Endothelial cell of umbilical vein (primary cell): ENCODE measurements around the gene KDM4C. TPM values are rescaled to one million over a fixed set of nuclear protein-coding genes. Genes with fewer than 3 reads are reported as not detected.

Experiments used
- BruUV-seq: library from RNA; stranded (reverse); fragments of 400-500 nt; replicated peaks from 2 replicates; lab custom pipeline; 2021; lab: Mats Ljungman, UMichigan
- CTCF ChIA-PET: fragments of 300-600, 350-600 bp; sonication (Branson Sonifier 250); formaldehyde crosslinking; loops from one replicate; lab custom pipeline; 2021; ENCODE audit warnings: antibody characterized with exemption, inconsistent platforms; lab: Charles Lee
- POLR2A ChIA-PET: fragments of 300-600, 350-600 bp; sonication (Branson Sonifier 250); formaldehyde crosslinking; loops from one replicate; lab custom pipeline; 2021; ENCODE audit warnings: antibody characterized with exemption, inconsistent platforms; lab: Charles Lee
- DNase-seq: peaks from one replicate; pipeline ENCODE4 v3.0.0-alpha.2; 2011; ENCODE audit warnings: low read depth, low spot score
- FAIRE-seq: peaks from 2 replicates; lab custom pipeline; 2011; peaks lifted over from hg19 to GRCh38; lab: Jason Lieb, UNC
- H2AFZ ChIP-seq: 2 replicates; pipeline ENCODE4 v1.6.0; 2012; ENCODE audit warnings: low read depth, low read length, control low read depth, inconsistent platforms
- H3K27ac ChIP-seq: 2 replicates; pipeline ENCODE4 v1.5.1; 2011; ENCODE audit warnings: low read depth, mild to moderate bottlenecking, control low read depth, low read length, moderate library complexity; ENCODE audit not compliant: insufficient read depth
- H3K27me3 ChIP-seq, 2 experiments: 2 replicates each; pipeline versions ENCODE4 v1.6.0 to v1.6.1; 2011; ENCODE audit warnings: low read length in 2 of 2, mixed read lengths in 1 of 2; ENCODE audit not compliant: control insufficient read depth in 2 of 2, insufficient read depth in 2 of 2
- H3K36me3 ChIP-seq, 2 experiments: 2 replicates in 1 of 2; 3 replicates in 1 of 2; pipeline ENCODE4 v1.5.1; 2011; ENCODE audit warnings: low read length in 2 of 2, mild to moderate bottlenecking in 1 of 2, moderate library complexity in 1 of 2; ENCODE audit not compliant: control insufficient read depth in 2 of 2, insufficient read depth in 2 of 2; ENCODE audit errors: extremely low read depth in 1 of 2
- H3K4me1 ChIP-seq: 3 replicates; pipeline ENCODE4 v1.5.1; 2011; ENCODE audit warnings: mild to moderate bottlenecking, low read length; ENCODE audit not compliant: control insufficient read depth, insufficient read depth; ENCODE audit errors: extremely low read depth
- H3K4me2 ChIP-seq: 2 replicates; pipeline ENCODE4 v1.6.1; 2011; ENCODE audit warnings: low read length, control low read depth, mixed read lengths; ENCODE audit not compliant: insufficient read depth
- H3K4me3 ChIP-seq, 3 experiments: fragments of 200-600 bp in 1 of 3; sonication (generic), shearing (Covaris generic) in 1 of 3; replicated peaks in 1 of 3; 2 replicates each; pipeline ENCODE4 v1.5.1; 2011 to 2016; ENCODE audit warnings: control low read depth in 3 of 3, low read length in 3 of 3, mild to moderate bottlenecking in 2 of 3, inconsistent platforms in 1 of 3, low read depth in 1 of 3, moderate library complexity in 1 of 3; ENCODE audit not compliant: insufficient read depth in 1 of 3
- H3K79me2 ChIP-seq: 2 replicates; pipeline ENCODE4 v1.6.0; 2012; ENCODE audit warnings: low read length, inconsistent platforms; ENCODE audit not compliant: control insufficient read depth, insufficient read depth
- H3K9ac ChIP-seq: replicated peaks from 2 replicates; pipeline ENCODE3; 2011; ENCODE audit warnings: low read length, control low read depth; ENCODE audit not compliant: insufficient read depth; ENCODE audit errors: extremely low read depth
- H3K9me1 ChIP-seq: replicated peaks from 3 replicates; pipeline ENCODE4 v1.6.0; 2011; ENCODE audit warnings: mild to moderate bottlenecking, low read length; ENCODE audit not compliant: control insufficient read depth, insufficient read depth; ENCODE audit errors: extremely low read depth
- H3K9me3 ChIP-seq: replicated peaks from 2 replicates; pipeline ENCODE4 v1.5.1; 2012; ENCODE audit warnings: low read length, inconsistent platforms; ENCODE audit not compliant: control insufficient read depth, insufficient read depth
- H4K20me1 ChIP-seq: replicated peaks from 2 replicates; pipeline ENCODE3; 2011; ENCODE audit warnings: mild to moderate bottlenecking, low read length; ENCODE audit not compliant: control insufficient read depth, insufficient read depth; ENCODE audit errors: extremely low read depth
- EZH2 ChIP-seq: IDR thresholded peaks from 2 replicates; pipeline ENCODE4 v1.6.1; 2012; ENCODE audit warnings: borderline replicate concordance, low read depth, mild to moderate bottlenecking, moderate library complexity, low read length, inconsistent platforms; ENCODE audit not compliant: severe bottlenecking
- FOS ChIP-seq: IDR thresholded peaks from 2 replicates; pipeline ENCODE4 v1.6.1; 2011; ENCODE audit warnings: mild to moderate bottlenecking, low read length, moderate library complexity, borderline replicate concordance; ENCODE audit not compliant: insufficient read depth
- GATA2 ChIP-seq: IDR thresholded peaks from 2 replicates; pipeline ENCODE4 v1.7.0; 2011; ENCODE audit warnings: low read depth, mild to moderate bottlenecking, moderate library complexity, mixed read lengths, low read length; ENCODE audit not compliant: insufficient read length, insufficient read depth
- JUN ChIP-seq: IDR thresholded peaks from 2 replicates; pipeline ENCODE4 v1.6.1; 2011; ENCODE audit warnings: borderline replicate concordance, low read depth; ENCODE audit not compliant: insufficient read length, insufficient read depth
- MYC ChIP-seq: IDR thresholded peaks from one replicate; pipeline ENCODE4 v1.6.1; 2011; ENCODE audit warnings: mild to moderate bottlenecking, low read depth, low read length
- POLR2A ChIP-seq: IDR thresholded peaks from 2 replicates; pipeline ENCODE4 v1.6.1; 2012; ENCODE audit warnings: low read depth, mild to moderate bottlenecking, control low read depth, low read length
- POLR2AphosphoS5 ChIP-seq: IDR thresholded peaks from 2 replicates; pipeline ENCODE4 v1.6.1; 2012; ENCODE audit warnings: low read depth, mild to moderate bottlenecking, control low read depth, low read length, moderate library complexity; ENCODE audit not compliant: insufficient read depth
- dilution Hi-C: fragments of 300-500 bp; cut with MboI; formaldehyde crosslinking; loops from one replicate; pipeline ENCODE4 v1.15.0; 2019; ENCODE audit warnings: low sequenced_read_pairs; ENCODE audit not compliant: extremely low pct_ligation_motif_present
- intact Hi-C: fragments of 100-400 bp; cut with micrococcal nuclease; formaldehyde crosslinking; loops from one replicate; pipeline ENCODE4 v1.10.0; 2022
- polyA plus RNA-seq, 4 experiments: library from polyadenylated mRNA; depleted of rRNA in 3 of 4; stranded (reverse) in 3 of 4; unstranded in 1 of 4; fragments of >200 nt; gene quantifications; 2 replicates each; pipeline versions ENCODE4 v1.2.1 to v1.2.3, GENCODE V29; 2011 to 2012; ENCODE audit warnings: missing spikeins in 1 of 4
- total RNA-seq: library from RNA; stranded (reverse); gene quantifications from 2 replicates; pipeline ENCODE4 v1.2.3, GENCODE V29; 2021
- TF ChIP-seq, protein P1 (sequence below): IDR thresholded peaks from 2 replicates; pipeline ENCODE4 v1.6.1; 2011; ENCODE audit not compliant: insufficient read depth, insufficient read length
- TF ChIP-seq, protein P2 (sequence below), 2 donors: IDR thresholded peaks; 1 replicate in 1 of 2; 2 replicates in 1 of 2; pipeline ENCODE4 v1.5.1; 2011; ENCODE audit warnings: low read length in 2 of 2, mild to moderate bottlenecking in 2 of 2, moderate library complexity in 2 of 2, control low read depth in 1 of 2, inconsistent platforms in 1 of 2, low read depth in 1 of 2; ENCODE audit not compliant: insufficient read depth in 1 of 2; ENCODE audit errors: extremely low read depth in 1 of 2

KDM4C gene
- total and polyA plus RNA-seq, 2 donors (not counting 3 experiments of a cell fraction or from before 2014, with no cell fraction given): 5.4 to 15.0 TPM

DNA sequence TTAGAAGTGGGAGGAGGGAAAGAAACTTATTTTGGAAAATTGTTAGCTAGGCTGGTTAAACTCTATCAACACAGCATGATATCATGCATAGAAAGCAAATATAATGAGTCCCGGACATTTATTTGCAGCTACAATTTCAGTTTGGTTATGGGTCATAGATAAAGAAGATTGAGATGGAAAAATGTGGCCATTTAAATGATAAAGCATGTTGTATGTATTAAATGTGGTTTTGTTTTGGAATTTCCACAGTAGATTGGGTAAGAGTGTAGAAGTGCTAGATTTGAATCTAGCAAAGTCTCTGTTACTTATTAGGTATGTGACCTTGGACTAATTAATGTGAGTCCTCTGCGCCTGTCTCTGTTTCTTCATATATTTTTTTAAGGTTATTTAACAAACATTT, 217.4 kb downstream of the KDM4C start:
- FAIRE-seq (peak; percentile 21), DNase-seq (no peak)
- TF ChIP-seq JUN (no peak), POLR2A (no peak), EZH2 (no peak), FOS (no peak), MYC (no peak), GATA2 (no peak), POLR2AphosphoS5 (no peak)
- TF ChIP-seq, protein P1, sequence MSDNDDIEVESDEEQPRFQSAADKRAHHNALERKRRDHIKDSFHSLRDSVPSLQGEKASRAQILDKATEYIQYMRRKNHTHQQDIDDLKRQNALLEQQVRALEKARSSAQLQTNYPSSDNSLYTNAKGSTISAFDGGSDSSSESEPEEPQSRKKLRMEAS: no peak
- TF ChIP-seq, protein P2, sequence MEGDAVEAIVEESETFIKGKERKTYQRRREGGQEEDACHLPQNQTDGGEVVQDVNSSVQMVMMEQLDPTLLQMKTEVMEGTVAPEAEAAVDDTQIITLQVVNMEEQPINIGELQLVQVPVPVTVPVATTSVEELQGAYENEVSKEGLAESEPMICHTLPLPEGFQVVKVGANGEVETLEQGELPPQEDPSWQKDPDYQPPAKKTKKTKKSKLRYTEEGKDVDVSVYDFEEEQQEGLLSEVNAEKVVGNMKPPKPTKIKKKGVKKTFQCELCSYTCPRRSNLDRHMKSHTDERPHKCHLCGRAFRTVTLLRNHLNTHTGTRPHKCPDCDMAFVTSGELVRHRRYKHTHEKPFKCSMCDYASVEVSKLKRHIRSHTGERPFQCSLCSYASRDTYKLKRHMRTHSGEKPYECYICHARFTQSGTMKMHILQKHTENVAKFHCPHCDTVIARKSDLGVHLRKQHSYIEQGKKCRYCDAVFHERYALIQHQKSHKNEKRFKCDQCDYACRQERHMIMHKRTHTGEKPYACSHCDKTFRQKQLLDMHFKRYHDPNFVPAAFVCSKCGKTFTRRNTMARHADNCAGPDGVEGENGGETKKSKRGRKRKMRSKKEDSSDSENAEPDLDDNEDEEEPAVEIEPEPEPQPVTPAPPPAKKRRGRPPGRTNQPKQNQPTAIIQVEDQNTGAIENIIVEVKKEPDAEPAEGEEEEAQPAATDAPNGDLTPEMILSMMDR (IDR thresholded peaks at IDR 0.05; ENCODE audit: extremely low read depth in 1 of 2, insufficient read depth in 1 of 2, low read depth in 1 of 2, low read length in 2 of 2): no peak
- BruUV-seq: no TSS peak
- Histone ChIP-seq H3K27me3 (no peaks in the 10 kb centered on the region), H3K79me2 (no peaks in the 10 kb centered on the region), H3K4me3 (no peak overlapping the region), H3K9me1 (no peaks in the 10 kb centered on the region), H4K20me1 (no peaks in the 10 kb centered on the region), H3K9me3 (no peaks in the 10 kb centered on the region), H3K36me3 (no peaks in the 10 kb centered on the region), H3K9ac (no peak overlapping the region), H2AFZ (no peak overlapping the region), H3K4me1 (no peaks in the 10 kb centered on the region), H3K27ac (no peak overlapping the region), H3K4me2 (no peak overlapping the region)
- dilution Hi-C loops (no loop called here), intact Hi-C loops (no loop called here)
- ChIA-PET POLR2A (no interaction called here), CTCF (no interaction called here)
